H4 (cell line): Measurements from ENCODE around the gene ARHGEF3. TPM values are rescaled to one million over a fixed set of nuclear protein-coding genes. Genes with fewer than 3 reads are reported as not detected.
"Not testable (repeated sequence)": the region's sequence is repeated elsewhere in the genome, so short reads cannot be mapped to it uniquely, and the experiment has no call there.

Experiments
- DNase-seq: peaks from one replicate; pipeline ENCODE4 v3.0.0-alpha.2; 2015; ENCODE audit warnings: low spot score
- total RNA-seq: library from RNA; depleted of rRNA; stranded (reverse); fragments of >200 nt; shearing (Covaris generic); gene quantifications from 2 replicates; pipeline ENCODE4 v1.2.3, GENCODE V29; 2014

Gene ARHGEF3
- total RNA-seq, 1 experiment from 2014 or later, result 3.1 TPM

DNA sequence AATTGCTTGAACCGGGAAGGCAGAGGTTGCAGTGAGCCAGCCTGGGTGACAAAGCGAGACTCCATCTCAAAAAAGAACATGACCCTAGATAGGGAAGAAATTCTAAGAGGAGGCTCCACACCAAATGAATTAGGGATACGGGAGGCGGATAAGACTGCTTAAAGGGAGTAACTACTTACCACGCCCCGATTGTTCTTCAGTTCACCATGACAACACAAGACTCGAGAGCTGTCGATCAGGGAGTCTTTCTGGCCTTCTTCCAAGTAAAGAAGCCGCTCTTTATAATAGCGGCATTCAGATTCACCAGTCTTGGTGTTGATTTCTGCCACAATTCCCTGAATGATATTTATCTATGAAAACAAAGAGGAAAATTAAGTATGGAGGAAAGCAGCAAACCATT, 64.7 kb downstream of the ARHGEF3 start:
- no peak for DNase-seq

DNA sequence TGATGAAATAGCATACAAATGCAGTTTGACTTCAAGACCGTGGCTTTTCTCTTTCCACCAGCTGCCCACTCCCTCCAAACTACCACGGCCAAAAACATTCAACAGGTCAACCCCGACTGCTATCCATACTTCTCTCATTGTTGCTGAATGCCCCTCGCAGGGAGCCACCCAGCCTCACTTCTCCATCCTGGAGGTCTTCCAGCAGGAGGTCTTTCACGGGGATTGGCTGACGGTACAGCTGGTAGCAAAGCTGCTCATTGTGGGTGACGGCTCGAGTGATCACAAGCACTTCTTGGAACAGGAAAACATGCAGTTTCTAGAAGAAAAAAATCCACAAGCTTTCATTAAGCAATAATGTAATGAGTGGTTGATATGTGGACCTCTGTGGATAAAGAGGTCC, 69.6 kb downstream of the ARHGEF3 start:
- no peak for DNase-seq

DNA sequence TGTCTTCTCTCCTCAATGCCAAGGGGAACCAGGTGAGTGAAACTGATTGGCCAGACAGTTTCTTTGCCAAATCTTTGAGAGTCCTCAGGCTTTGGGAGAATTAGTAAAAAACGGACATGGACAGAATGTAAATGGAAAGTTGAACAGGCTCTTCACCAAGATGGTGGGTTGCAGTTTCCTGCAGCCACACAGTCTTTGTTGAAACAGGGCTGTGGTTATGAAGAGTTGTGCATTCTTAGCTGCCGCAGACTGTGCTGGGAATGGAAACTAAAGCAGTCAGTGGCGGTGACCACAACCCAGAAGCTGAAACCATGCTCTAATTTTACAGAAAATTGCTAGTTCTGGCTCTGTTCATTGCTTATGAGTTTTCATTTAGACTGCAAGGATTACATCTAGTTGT, 76.6 kb downstream of the ARHGEF3 start:
- no peak for DNase-seq

DNA sequence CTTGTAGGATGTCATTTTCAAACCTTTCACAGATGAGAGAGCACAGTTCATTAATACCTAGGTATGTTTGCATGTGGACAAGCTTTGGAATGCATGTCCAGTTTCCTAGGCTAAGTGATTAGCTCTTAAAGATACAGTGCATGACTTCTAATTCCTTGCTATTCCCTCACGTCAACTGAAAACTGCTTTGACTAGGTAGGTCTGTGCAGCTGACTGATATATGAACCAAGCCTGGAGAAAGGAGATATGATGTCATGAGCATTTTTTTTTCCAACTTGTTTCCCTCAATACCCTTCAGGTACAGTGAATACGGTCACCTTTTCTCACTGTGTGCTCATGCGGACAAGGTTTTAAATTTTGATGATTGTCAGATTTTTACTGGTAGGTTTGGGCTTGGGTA, 77.1 kb downstream of the ARHGEF3 start:
- DNase-seq, result no peak

DNA sequence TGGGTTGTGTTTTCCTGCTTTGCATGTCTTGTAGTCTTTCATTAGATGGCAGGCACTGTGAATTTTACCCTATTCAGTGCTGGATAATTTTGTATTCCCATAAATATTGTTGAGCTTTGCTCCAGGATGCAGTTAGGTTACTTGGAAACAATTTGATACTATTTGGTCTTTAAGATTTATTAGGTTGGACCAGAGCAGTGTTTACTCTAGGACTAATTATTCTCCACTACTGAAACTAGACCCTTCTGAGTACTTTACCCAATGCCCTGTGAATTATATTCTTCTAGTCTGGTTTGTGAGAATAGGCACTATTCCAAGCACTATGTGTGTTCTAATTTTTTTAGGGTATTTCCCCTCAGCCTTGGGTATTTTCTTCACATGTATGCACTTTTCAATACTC, 80.9 kb downstream of the ARHGEF3 start:
- DNase-seq, result no peak

DNA sequence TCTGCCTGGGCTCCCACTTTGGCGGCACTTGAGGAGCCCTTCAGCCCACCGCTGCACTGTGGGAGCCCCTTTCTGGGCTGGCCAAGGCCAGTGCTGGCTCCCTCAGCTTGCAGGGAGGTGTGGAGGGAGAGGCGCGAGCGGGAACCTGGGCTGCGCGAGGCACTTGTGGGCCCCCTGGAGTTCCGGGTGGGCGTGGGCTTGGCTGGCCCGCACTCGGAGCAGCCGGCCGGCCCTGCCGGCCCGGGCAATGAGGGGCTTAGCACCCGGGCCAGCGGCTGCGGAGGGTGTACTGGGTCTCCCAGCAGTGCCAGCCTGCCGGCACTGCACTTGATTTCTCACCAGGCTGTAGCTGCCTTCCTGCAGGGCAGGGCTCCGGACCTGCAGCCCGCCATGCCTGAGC, 82.9 kb downstream of the ARHGEF3 start:
- DNase-seq, result not testable (repeated sequence)

DNA sequence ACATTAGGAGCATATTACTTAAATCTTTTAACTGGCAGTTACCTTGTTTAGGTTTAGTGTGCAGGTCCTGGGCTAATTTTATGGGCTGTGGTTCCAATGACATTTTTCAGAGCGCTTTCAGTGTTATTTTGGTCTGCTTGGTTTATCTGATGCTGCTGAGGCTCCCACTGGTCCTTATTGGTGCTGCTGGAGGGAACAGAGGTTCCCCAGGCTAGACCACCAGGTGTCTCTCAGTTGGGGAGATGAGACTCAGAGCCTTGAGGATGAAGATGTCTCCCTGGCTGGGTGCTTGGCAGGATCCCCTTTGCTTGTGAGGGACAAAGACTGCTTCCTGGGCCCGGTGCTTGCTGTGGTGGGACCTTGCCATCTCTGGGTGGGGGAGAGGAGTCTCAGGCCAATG, 90.4 kb downstream of the ARHGEF3 start:
- no peak for DNase-seq

DNA sequence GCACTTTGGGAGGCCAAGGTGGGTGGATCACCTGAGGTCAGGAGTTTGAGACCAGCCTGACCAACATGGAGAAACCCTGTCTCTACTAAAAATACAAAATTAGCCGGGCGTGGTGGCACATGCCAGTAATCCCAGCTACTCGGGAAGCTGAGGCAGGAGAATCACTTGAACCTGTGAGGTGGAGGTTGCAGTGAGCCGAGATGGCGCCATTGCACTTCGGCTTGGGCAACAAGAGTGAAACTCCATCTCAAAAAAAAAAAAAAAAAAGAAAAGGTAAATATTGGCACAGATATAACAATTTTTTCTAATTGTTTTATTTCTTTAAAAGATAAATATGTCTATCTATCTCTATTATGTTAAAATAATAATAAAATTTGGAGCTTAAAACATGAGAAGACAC, 94.3 kb downstream of the ARHGEF3 start:
- not testable (repeated sequence) for DNase-seq

DNA sequence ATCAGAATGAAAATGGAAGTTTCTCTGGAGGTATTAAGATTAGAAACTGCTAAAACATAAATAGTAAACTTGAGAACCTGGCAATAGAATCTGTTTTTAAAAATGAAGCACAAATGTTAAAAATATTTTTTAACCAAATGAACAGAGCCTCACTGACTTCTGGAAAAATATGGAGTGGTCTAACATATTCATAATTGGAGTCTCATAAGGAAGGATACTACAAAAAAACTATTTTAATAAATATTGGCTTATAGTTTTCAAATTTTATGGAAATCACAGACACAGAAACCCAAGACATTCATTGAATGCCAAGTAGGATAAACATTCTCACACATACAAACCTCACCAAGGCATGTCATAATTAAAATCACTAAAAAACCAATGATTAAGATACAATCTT, 95.1 kb downstream of the ARHGEF3 start:
- DNase-seq, result no peak

DNA sequence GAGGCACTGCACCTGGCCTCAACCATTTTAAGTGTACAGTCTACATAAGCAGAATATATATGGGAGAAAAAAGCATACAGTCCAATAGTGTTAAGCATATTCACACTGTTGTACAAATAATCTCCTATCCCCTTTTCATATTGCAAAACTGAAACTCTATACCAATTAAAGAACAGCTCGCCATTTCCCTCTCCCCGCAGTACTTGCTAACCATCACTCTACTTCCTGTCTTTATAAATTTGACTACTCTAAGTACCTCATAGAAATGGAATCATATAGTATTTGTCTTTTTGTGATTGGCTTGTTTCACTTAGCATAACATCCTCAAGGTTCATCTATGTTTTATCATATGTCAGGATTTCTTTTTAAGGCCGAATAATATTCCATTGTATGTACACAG, 97.0 kb downstream of the ARHGEF3 start:
- DNase-seq, result no peak

DNA sequence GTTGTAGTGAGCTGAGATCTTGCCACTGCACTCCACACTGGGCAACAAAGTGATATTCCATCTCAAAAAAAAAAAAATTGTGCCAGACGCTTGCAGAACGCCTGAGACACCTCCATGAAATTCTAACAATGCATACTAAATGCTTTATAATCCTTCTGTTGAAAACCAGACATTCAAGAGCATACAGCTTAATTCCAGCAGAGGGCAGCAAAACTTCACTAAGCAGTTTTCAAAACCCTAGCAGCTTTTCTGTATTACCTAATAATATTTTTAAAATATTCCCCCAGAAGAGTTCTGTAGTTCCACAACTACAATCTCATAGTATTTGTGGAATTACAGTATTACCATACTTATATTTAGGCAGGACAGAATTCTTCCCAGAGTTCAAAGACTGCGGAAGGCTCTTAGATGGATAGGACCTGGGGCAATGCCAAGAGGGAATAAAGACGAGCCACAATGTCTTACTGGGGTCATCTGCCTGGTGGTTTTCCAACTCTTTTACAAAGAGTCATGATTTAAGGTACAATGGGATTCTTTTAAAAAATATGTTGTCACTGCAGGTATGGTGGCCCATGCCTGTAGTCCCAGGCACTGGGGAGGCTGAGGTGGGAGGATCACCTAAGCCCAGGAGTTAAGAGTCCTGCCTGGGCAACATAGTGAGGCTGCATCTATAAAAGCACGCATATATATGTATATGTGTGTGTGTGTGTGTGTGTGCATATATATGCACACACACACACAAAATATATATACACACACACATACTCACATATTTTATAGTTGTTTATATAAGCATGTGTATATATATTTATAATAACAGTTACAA, 99.0 kb downstream of the ARHGEF3 start:
- DNase-seq, result peak; percentile 29

DNA sequence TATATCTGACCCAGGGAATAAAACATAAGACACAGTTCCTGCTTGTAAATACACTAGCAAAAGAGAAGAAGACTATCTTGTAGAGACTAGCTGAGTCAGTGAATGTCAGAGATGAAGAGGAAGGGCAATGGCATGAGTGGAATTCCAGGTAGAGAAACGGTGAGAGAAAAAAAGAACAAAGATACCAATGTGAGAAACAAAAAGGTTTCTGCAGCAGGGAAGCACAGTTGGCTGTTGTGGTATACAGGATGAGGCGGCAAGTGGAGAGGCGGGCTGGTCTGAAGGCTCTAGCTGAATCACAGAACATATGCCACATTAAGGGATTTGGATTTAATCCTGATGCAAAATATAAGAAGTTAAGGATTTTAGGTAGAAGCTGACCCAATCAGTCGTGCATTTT, 101.6 kb downstream of the ARHGEF3 start:
- no peak for DNase-seq

DNA sequence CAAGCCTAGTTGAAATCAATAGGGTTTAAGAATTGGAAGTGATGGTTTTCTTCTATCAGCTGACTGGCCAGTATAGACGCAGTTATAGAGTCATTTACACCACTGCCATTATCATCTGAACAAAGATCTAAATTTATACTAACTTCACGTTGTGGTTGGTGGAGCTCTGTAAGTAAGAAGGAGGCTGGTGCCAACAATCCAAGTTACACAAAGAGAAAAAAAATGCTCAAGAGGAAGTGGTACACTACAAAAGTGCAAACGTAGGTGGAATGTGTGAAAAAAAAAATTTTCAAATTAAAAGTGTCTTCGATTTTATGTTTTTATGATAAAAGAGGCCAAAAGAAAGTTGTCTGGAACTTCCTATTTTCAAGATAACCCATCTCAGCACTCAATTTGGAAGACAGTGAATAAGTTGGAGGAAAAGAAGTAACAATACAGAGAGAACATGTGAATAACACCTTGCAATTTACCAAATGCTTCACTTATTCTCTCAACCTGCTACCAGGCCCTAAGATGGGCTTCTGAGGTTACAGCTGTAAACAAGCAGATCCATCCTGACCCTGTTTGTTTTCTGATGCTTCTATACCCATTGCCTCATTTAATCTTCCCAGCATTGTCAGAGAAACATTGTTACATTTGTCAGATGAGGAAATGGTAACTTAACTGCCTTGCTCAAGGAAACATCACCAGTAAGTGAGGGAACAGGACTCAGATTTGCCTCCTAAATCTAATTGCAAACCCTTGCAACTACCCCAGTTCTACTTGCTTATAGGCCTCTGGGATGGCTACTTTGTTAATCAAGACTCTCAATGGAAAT, 106.7 kb downstream of the ARHGEF3 start:
- no peak for DNase-seq

DNA sequence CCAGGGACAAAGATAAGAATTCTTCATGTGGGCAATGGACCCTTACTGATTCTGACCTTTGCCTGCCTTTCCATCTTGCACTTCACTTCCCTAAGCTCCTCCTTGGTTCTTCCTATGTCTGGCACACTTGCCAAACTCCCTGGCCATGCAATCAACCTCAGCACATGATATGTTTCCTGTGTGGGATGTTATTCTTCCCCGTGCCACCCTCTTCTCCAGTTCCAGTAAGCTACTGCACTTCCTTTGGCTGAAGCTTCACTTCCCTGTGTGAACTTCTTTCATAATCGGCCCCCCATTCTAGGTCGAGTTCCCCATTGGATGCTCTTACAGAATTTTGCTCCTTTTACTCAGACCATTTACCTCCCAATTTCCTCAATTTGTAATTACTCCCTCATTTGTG, 108.0 kb downstream of the ARHGEF3 start:
- peak; percentile 6 for DNase-seq

DNA sequence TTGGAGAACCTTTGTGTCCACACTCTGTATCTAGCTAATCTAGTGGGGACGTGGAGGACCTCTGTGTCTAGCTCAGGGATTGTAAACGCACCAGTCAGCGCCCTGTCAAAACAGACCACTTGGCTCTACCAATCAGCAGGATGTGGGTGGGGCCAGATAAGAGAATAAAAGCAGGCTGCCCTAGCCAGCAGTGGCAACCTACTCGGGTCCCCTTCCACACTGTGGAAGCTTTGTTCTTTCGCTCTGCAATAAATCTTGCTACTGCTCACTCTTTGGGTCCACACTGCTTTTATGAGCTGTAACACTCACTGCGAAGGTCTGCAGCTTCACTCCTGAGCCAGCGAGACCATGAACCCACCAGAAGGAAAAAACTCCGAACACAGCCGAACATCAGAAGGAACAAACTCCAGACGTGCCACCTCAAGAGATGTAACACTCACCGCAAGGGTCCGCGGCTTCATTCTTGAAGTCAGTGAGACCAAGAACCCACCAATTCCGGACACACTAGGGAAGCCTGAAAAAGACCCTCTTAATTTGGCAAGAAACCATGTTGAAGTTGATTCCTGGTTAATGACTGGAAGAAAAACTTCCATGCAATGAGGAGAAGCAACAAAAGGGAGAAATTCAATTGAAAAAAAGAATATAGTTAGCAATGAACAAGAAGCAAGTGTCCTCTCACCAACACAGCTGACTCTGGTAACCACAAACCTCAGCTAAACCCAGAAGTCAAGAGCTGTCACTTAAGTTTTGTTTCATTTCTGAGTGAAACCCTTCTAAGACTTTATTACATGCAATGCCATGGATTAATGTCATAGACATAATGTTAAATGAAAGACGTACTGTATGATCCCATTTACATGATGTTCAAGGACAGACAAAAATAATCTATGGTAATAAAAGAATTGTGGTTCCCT, 109.0 kb downstream of the ARHGEF3 start:
- not testable (repeated sequence) for DNase-seq

DNA sequence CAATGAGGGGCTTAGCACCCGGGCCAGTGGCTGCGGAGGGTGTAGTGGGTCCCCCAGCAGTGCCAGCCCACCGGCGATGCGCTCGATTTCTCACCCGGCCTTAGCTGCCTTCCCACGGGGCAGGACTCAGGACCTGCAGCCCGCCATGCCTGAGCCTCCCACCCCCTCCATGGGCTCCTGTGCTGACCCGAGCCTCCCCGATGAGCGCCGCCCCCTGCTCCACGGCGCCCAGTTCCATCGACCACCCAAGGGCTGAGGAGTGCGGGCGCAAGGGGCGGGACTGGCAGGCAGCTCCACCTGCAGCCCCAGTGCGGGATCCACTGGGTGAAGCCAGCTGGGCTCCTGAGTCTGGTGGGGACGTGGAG, 109.8 kb downstream of the ARHGEF3 start:
- not testable (repeated sequence) for DNase-seq

DNA sequence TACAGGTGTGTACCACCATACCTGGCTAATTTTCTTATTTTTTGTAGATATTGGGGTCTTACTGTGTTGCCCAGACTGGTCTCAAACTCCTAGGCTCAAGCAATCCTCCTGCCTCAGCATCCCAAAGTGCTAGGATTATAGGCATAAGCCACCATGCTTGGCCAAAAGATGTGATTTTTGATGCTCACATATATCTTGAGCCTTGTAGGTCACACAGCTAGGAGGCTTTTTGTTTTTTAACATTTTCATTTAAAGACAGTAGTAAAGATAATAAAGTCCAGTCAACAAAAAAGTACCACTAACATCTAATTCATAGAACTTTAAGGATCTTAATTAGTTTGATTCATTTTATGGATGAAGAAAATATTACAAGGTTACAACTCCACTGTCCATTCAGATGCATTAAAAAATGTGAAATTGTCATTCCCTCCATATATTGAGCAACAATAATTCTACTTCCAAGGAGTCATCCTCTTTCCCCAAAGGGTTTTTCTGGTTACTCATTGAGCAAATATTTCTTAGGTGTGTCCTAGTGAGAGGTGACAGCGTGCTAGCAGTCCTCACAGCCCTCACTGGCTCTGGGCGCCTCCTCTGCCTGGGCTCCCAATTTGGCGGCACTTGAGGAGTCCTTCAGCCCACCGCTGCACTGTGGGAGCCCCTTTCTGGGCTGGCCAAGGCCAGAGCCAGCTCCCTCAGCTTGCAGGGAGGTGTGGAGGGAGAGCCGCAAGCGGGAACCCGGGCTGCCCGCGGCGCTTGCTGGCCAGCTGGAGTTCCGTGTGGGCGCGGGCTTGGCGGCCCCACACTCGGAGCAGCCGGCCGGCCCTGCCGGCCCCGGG, 110.4 kb downstream of the ARHGEF3 start:
- no peak for DNase-seq

DNA sequence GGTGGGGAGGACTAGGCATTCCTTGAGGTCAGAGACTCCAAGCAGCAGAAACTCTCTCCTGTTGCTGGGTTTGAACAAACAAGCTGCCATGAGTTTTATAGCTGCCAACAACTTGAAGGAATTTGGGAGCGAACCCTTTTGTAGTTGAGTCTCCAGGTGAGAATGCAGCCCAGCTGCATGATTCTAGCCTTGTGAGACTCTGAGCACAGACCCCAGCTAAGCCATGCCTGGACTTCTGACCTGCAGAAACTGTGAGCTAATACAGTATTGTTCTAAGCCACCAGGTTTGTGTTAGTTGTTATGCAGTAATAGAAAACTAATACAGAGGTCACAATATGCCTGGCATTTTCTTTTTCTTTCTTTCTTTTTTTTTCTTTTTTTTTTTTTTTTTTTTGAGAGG, 112.4 kb downstream of the ARHGEF3 start:
- DNase-seq, result no peak

DNA sequence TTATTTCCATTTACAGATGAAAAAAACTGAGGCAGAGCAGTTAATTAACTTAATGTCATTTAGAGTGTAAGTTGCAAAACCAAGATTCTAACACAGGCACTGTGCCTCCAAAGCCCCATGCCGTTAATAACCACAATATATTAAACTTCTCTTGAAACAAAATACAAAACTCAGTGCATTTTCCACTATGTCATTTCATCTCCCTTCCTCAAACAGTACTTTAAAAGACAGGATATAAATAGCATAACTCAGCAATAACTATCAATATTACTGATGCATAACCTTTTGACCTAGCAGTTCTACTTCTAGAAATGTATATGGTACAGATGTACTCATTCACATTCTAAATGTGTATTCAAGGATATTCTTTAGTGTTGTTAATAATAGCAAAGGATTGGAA, 113.6 kb downstream of the ARHGEF3 start:
- DNase-seq, result no peak

DNA sequence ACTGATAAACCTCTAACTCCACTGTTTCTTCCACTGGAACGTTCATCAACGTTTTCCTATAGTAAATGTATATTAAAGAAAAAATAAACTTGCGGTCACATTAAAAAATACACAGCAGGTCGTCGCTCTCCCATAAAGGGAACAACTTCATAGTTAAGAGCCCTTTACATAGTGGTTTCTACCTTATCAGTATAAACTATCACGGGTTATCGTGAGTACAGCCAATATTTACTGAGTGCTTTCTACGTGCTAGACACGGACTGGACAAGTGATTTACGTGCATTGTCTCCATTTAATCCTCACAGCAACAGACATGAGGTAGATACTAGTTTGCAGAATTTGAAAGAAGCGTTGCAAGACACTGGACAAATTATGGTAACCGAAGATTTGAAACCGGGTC, 117.7 kb downstream of the ARHGEF3 start:
- no peak for DNase-seq

DNA sequence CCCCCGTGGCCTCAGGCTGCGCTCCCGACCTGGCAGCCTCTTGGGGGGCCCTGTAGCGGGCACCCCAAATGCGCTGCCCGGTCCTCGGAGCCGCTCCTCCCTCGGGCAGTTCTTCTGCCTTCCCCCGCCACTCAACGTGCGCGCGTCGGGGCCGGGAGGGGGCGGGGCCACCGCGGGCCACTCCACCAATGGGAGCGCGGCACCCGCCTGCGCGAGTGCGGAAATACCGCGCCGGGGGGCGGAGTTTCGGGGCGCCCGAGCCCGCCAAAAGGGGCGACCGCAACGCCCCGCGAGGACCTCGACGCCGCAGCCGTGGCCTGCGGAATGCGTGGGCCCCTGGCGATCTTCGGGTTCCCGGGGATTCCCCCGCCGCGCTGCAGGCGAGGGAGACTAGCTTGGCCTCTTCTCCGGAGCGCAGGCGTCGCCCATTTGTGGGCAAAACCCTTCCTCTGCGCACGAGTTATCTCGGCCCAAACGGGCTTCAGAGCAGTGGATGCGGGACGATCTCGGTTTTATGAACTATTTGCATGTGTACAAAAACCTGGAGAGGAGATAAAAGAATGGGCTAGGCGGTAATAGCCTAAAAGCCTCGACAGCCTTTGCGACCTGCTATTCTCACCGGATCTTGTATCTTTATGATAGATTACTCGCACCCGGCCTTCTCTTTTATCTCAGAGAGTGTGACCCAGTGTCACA, 118.5 kb downstream of the ARHGEF3 start, which contains the start of gene TASOR:
Gene TASOR (minus strand): TSS at position 144 of the 696 bp plus-strand sequence. CDS start 259 bp downstream, outside the sequence.
- peak; percentile 33 for DNase-seq
